Lung (tissue), 12 donors: ENCODE results near the gene CNOT2. TPM values are rescaled to one million over a fixed set of nuclear protein-coding genes. Genes with fewer than 3 reads are reported as not detected.

Experiments used
- ATAC-seq: fragments of 200-7000 bp; cut with Tn5 transposase; one replicate; pipeline ENCODE4 v1.9.1; 2020; ENCODE audit warnings: moderate number of reproducible peaks; ENCODE audit not compliant: insufficient read depth, low FRiP score
- DNase-seq, 3 donors: peaks; one replicate each; pipeline ENCODE4 v3.0.0-alpha.2; 2013 to 2017
- H3K27ac ChIP-seq, 2 donors: one replicate each; pipeline ENCODE4 v1.5.1; 2013; ENCODE audit warnings: mild to moderate bottlenecking in 2 of 2, moderate library complexity in 2 of 2, control low read depth in 1 of 2, inconsistent platforms in 1 of 2, low read depth in 1 of 2, low read length in 1 of 2
- H3K27me3 ChIP-seq, 3 donors: one replicate each; pipeline ENCODE4 v1.5.1; 2013; ENCODE audit warnings: low read length in 2 of 3; ENCODE audit not compliant: control insufficient read depth in 3 of 3, insufficient read depth in 3 of 3
- H3K36me3 ChIP-seq, 4 donors: one replicate each; pipeline ENCODE4 v1.5.1; 2013; ENCODE audit warnings: low read length in 4 of 4, mild to moderate bottlenecking in 1 of 4, moderate library complexity in 1 of 4; ENCODE audit not compliant: control insufficient read depth in 4 of 4, insufficient read depth in 4 of 4
- H3K4me1 ChIP-seq, 5 donors: one replicate each; pipeline ENCODE4 v1.5.1; 2013; ENCODE audit warnings: low read length in 5 of 5, mild to moderate bottlenecking in 2 of 5, moderate library complexity in 1 of 5; ENCODE audit not compliant: control insufficient read depth in 5 of 5, insufficient read depth in 5 of 5
- H3K4me3 ChIP-seq: one replicate; pipeline ENCODE4 v1.5.1; 2013; ENCODE audit warnings: mild to moderate bottlenecking, control low read depth, moderate library complexity
- H3K9ac ChIP-seq, 2 donors: one replicate each; pipeline ENCODE4 v1.5.1; 2013; ENCODE audit warnings: low read length in 2 of 2, control low read depth in 1 of 2; ENCODE audit not compliant: insufficient read depth in 1 of 2
- H3K9me3 ChIP-seq, 4 donors: one replicate each; pipeline ENCODE4 v1.5.1; 2013; ENCODE audit warnings: low read length in 3 of 4, mild to moderate bottlenecking in 1 of 4, moderate library complexity in 1 of 4; ENCODE audit not compliant: control insufficient read depth in 4 of 4, insufficient read depth in 3 of 4
- CTCF ChIP-seq: IDR thresholded peaks from 2 replicates; pipeline ENCODE4 v1.5.1; 2012; ENCODE audit warnings: mild to moderate bottlenecking; ENCODE audit errors: control extremely low read depth, extremely low read depth
- WGBS, 2 donors: extraction: QIAGEN DNeasy Blood & Tissue Kit; methylation state at CpG; one replicate each; pipeline ENCODE4 v1.1.7; 2013; 5-methylcytosine and 5-hydroxymethylcytosine counted together
- polyA plus RNA-seq, 2 donors: library from polyadenylated mRNA; stranded (reverse); fragments of 200-250 nt; gene quantifications; one replicate each; pipeline ENCODE4 v1.2.1, GENCODE V29; 2013
- total RNA-seq, 2 donors: library from RNA; depleted of rRNA in 1 of 2; stranded (reverse); fragments of >200 nt in 1 of 2; gene quantifications; one replicate each; pipeline ENCODE4 v1.2.1, GENCODE V29; 2014 to 2021
- donor health status: control.
- donor health status: control.
- donor health status: Bipolar disorder and iron deficiency.
- donor health status: healthy.
- donor health status: DM: yes; HTN: yes; CAD: no.

Gene CNOT2
- total and polyA plus RNA-seq, 4 donors, result 21.9 to 243 (median 40.3) TPM

GRCh38 chr12:70197345-70197744 lies 45.9 kb upstream of the CNOT2 start:
- H3K4me1 ChIP-seq, result peaks cover 0 to 54% (median 0%) of the 10 kb centered on the region in 5 donors
- ATAC-seq (no peak), DNase-seq (peak in 2 of 3 donors; percentile 49 to 75)
- H3K4me3 ChIP-seq, result no peak overlapping the region
- H3K27ac ChIP-seq, result no peak overlapping the region
- H3K27me3 ChIP-seq, result no peaks in the 10 kb centered on the region
- no peak for TF ChIP-seq CTCF
- no peaks in the 10 kb centered on the region for H3K36me3 ChIP-seq
- H3K9ac ChIP-seq, result no peak overlapping the region
- no peaks in the 10 kb centered on the region for H3K9me3 ChIP-seq

- no peak for TF ChIP-seq CTCF
- Histone ChIP-seq H3K36me3 (peaks cover 0 to 5% (median under 1%) of the 10 kb centered on the region in 4 donors), H3K4me3 (no peak overlapping the region), H3K9me3 (peaks cover 0 to 10% (median 7%) of the 10 kb centered on the region in 4 donors), H3K4me1 (no peaks in the 10 kb centered on the region), H3K27me3 (no peaks in the 10 kb centered on the region), H3K27ac (no peak overlapping the region), H3K9ac (no peak overlapping the region)
- ATAC-seq (no peak), DNase-seq (no peak)
These were observed 29.5 kb upstream of the CNOT2 start for GRCh38 chr12:70213707-70214106.

GRCh38 chr12:70214972-70215617 lies 28.1 kb upstream of the CNOT2 start:
- no peak overlapping the region for H3K4me3 ChIP-seq
- ATAC-seq, result no peak
- H3K27ac ChIP-seq, result no peak overlapping the region
- H3K9ac ChIP-seq, result no peak overlapping the region
- TF ChIP-seq CTCF, result no peak
- peaks cover 2 to 5% (median 3%) of the 10 kb centered on the region in 4 donors for H3K36me3 ChIP-seq
- WGBS, 2 donors, result 90 to 92% methylated on average over 2 of the region's 2 CpGs
- peaks cover 0 to 10% (median 4%) of the 10 kb centered on the region in 4 donors for H3K9me3 ChIP-seq
- H3K27me3 ChIP-seq, result no peaks in the 10 kb centered on the region
- no peak for DNase-seq
- no peaks in the 10 kb centered on the region for H3K4me1 ChIP-seq

- no peaks in the 10 kb centered on the region for H3K27me3 ChIP-seq
- peaks cover 2 to 6% (median 4%) of the 10 kb centered on the region in 4 donors for H3K36me3 ChIP-seq
- no peak overlapping the region for H3K27ac ChIP-seq
- no peak for ATAC-seq
- no peak for DNase-seq
- no peak overlapping the region for H3K4me3 ChIP-seq
- peaks cover 0 to 10% (median 3%) of the 10 kb centered on the region in 4 donors for H3K9me3 ChIP-seq
- no peaks in the 10 kb centered on the region for H3K4me1 ChIP-seq
- no peak overlapping the region for H3K9ac ChIP-seq
- no peak for TF ChIP-seq CTCF
These were observed 25.8 kb upstream of the CNOT2 start for GRCh38 chr12:70217416-70217815.
